Natural killer cell (primary cell): ENCODE data around the gene IGFBP5. TPM values are rescaled to one million over a fixed set of nuclear protein-coding genes. Genes with fewer than 3 reads are reported as not detected.

Experiments
- ATAC-seq, 3 donors: fragments of 150-1000 bp in 2 of 3; fragments of 200-7000 bp in 1 of 3; cut with Tn5 transposase; 1 replicate in 1 of 3; 2 replicates in 2 of 3; pipeline ENCODE4 v1.10.0; 2021; ENCODE audit warnings: mild to moderate bottlenecking in 2 of 3, moderate library complexity in 2 of 3
- DNase-seq, 2 donors: peaks; one replicate each; pipeline versions ENCODE4 v3.0.0 to v3.0.0-alpha.2; 2013 to 2021; ENCODE audit warnings: mixed read lengths in 1 of 2
- H3K27ac ChIP-seq: one replicate; pipeline ENCODE4 v1.5.1; 2013; ENCODE audit warnings: mild to moderate bottlenecking, low read length
- H3K27me3 ChIP-seq: one replicate; pipeline ENCODE4 v1.6.1; 2013; ENCODE audit warnings: low read length; ENCODE audit not compliant: control insufficient read depth, insufficient read depth
- H3K36me3 ChIP-seq: one replicate; pipeline ENCODE4 v1.6.1; 2013; ENCODE audit warnings: low read length; ENCODE audit not compliant: control insufficient read depth, insufficient read depth
- H3K4me1 ChIP-seq: one replicate; pipeline ENCODE4 v1.6.1; 2013; ENCODE audit warnings: low read length; ENCODE audit not compliant: control insufficient read depth, insufficient read depth
- H3K4me3 ChIP-seq: one replicate; pipeline ENCODE4 v1.5.1; 2013; ENCODE audit warnings: low read length
- H3K9me3 ChIP-seq: one replicate; pipeline ENCODE4 v1.6.1; 2013; ENCODE audit warnings: low read length; ENCODE audit not compliant: control insufficient read depth, insufficient read depth
- H3K27ac Mint-ChIP-seq, 2 donors: one replicate each; pipeline ENCODE4 v1.8.0; 2022; ENCODE audit warnings: mild to moderate bottlenecking in 2 of 2, mixed read lengths in 2 of 2, moderate library complexity in 1 of 2
- H3K27me3 Mint-ChIP-seq, 2 donors: one replicate each; pipeline ENCODE4 v1.8.0; 2022; ENCODE audit warnings: low read depth in 2 of 2, mixed read lengths in 2 of 2
- H3K36me3 Mint-ChIP-seq: one replicate; pipeline ENCODE4 v1.8.0; 2022; ENCODE audit warnings: mixed read lengths
- H3K4me1 Mint-ChIP-seq, 2 donors: one replicate each; pipeline ENCODE4 v1.8.0; 2022; ENCODE audit warnings: mixed read lengths in 2 of 2
- H3K4me3 Mint-ChIP-seq: one replicate; pipeline ENCODE4 v1.8.0; 2022; ENCODE audit warnings: mild to moderate bottlenecking, moderate library complexity, mixed read lengths
- H3K9me3 Mint-ChIP-seq, 2 donors: one replicate each; pipeline ENCODE4 v1.8.0; 2022; ENCODE audit warnings: mixed read lengths in 2 of 2
- CTCF ChIP-seq: fragments of 200-600 bp; IDR thresholded peaks from one replicate; pipeline ENCODE4 v1.8.0; 2022; ENCODE audit warnings: antibody characterized with exemption
- WGBS: methylation state at CpG from one replicate; pipeline ENCODE4 v1.1.7; 2013; ENCODE audit warnings: missing lambda C conversion rate; ENCODE audit not compliant: insufficient coverage; 5-methylcytosine and 5-hydroxymethylcytosine counted together
- intact Hi-C: fragments of 100-400 bp; cut with micrococcal nuclease; formaldehyde crosslinking; loops from one replicate; pipeline ENCODE4 v1.14.2; 2022
- total RNA-seq, 4 donors: library from RNA; stranded (reverse); fragments of 120-200 nt in 1 of 4; gene quantifications; one replicate each; pipeline versions ENCODE4 v1.2.3 to v1.2.4, GENCODE V29; 2013 to 2022

The IGFBP5 gene
- total RNA-seq, 3 donors from 2014 or later (not counting 1 experiment from before 2014, with no cell fraction given): not detected

GRCh38 chr2:216678813-216679657, 16.3 kb downstream of the IGFBP5 start:
- intact Hi-C loops: no loop called here
- Histone ChIP-seq H3K4me1 (no peaks in the 10 kb centered on the region), H3K9me3 (no peaks in the 10 kb centered on the region), H3K36me3 (no peaks in the 10 kb centered on the region), H3K27ac (no peak overlapping the region), H3K4me3 (no peak overlapping the region), H3K27me3 (no peaks in the 10 kb centered on the region)
- no peaks in the 10 kb centered on the region for H3K36me3 Mint-ChIP-seq
- TF ChIP-seq CTCF: no peak
- no peak for DNase-seq
- 89% methylated on average over 21 of the region's 21 CpGs for WGBS
- no peak for ATAC-seq
- no peaks in the 10 kb centered on the region for H3K9me3 Mint-ChIP-seq
- H3K4me1 Mint-ChIP-seq: peaks cover 6% of the 10 kb centered on the region in 2 donors
- peaks cover 32 to 44% of the 10 kb centered on the region in 2 donors for H3K27me3 Mint-ChIP-seq
- H3K4me3 Mint-ChIP-seq: no peak overlapping the region
- H3K27ac Mint-ChIP-seq: no peak overlapping the region

- Histone ChIP-seq H3K27me3 (no peaks in the 10 kb centered on the region), H3K9me3 (no peaks in the 10 kb centered on the region), H3K4me1 (no peaks in the 10 kb centered on the region), H3K27ac (no peak overlapping the region), H3K36me3 (no peaks in the 10 kb centered on the region), H3K4me3 (no peak overlapping the region)
- ATAC-seq (no peak), DNase-seq (no peak)
- peaks cover 6% of the 10 kb centered on the region in 2 donors for H3K4me1 Mint-ChIP-seq
- H3K4me3 Mint-ChIP-seq: no peak overlapping the region
- TF ChIP-seq CTCF: no peak
- intact Hi-C loops: no loop called here
- no peaks in the 10 kb centered on the region for H3K36me3 Mint-ChIP-seq
- H3K9me3 Mint-ChIP-seq: no peaks in the 10 kb centered on the region
- 93% methylated on average over 12 of the region's 12 CpGs for WGBS
- H3K27me3 Mint-ChIP-seq: peaks cover 23 to 35% of the 10 kb centered on the region in 2 donors
- no peak overlapping the region for H3K27ac Mint-ChIP-seq
Measured at GRCh38 chr2:216678098-216678465, 17.3 kb downstream of the IGFBP5 start.

- H3K4me1 ChIP-seq: no peaks in the 10 kb centered on the region
- H3K27ac ChIP-seq: no peak overlapping the region
- H3K27ac Mint-ChIP-seq: no peak overlapping the region
- H3K4me3 ChIP-seq: no peak overlapping the region
- H3K9me3 ChIP-seq: no peaks in the 10 kb centered on the region
- intact Hi-C loops: no loop called here
- H3K4me1 Mint-ChIP-seq: peaks cover 6% of the 10 kb centered on the region in 2 donors
- no peaks in the 10 kb centered on the region for H3K36me3 Mint-ChIP-seq
- peaks cover 24 to 35% of the 10 kb centered on the region in 2 donors for H3K27me3 Mint-ChIP-seq
- TF ChIP-seq CTCF: no peak
- H3K27me3 ChIP-seq: no peaks in the 10 kb centered on the region
- H3K36me3 ChIP-seq: no peaks in the 10 kb centered on the region
- ATAC-seq (no peak), DNase-seq (no peak)
- H3K4me3 Mint-ChIP-seq: no peak overlapping the region
- 86% methylated on average over 9 of the region's 9 CpGs for WGBS
- no peaks in the 10 kb centered on the region for H3K9me3 Mint-ChIP-seq
Measured at GRCh38 chr2:216677439-216678097, 17.8 kb downstream of the IGFBP5 start.
